ENCODE results near the gene IQSEC1.

Gene IQSEC1

DNA sequence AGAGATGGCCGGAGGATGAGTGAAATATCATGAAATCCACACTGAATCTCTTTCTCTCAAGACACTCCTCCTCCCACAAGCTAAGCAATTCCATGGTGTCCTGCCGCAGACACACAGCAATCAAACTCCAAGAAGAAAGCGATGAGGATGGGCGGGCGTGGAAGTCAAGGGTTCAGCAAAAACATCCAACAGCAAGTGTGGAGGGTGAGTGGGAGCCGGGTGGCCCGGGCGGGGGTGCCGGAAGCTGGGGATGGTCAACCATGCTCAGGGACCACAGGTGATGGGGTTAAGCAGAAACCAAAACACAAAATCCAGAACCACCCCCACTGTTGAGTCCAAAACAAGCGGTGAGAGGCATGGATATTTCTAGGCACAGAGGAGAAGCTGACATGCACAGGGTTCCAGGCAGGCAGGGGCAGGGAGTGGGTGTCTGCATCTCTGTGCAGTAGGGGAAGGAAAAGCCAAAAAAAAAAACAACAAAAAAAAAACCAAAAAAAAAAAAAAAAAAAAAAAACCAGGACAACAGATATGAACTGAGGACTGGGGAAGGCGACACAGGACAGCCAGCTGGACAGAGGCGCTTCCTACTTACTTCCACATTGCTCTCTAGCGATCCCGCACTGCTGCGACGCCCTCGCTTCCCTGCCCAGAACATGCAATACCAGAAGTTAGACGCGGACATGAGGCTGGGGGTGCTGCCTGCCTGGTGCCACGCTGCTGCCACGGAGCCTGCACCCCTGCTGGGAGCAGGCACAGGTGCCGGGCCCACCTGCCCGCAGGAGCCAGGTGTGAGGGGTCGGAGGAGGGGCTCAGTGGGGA, 170.8 kb downstream of the IQSEC1 start:
- no peak for DNase-seq

DNA sequence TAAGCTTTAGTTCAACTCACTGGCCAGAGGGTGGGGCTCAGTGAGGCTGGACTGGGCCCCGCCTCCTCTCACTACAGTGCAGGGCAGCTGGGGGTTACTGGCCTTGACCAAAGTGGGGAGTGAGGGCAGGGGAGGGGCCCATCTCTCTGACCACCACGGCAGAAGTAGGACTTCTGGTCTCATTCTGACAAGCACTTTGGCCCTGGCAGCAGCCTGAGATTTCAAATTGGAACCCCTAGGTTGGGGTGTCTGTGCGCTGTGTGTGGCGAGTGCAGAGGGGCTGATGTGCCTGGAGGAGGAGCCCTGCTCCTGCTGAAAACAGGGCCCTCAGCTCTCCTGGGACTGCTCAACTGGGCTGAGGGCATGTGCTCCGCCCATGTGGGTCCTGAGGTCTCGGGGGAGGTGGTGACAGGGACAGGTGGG, 171.6 kb downstream of the IQSEC1 start:
- DNase-seq, result no peak

DNA sequence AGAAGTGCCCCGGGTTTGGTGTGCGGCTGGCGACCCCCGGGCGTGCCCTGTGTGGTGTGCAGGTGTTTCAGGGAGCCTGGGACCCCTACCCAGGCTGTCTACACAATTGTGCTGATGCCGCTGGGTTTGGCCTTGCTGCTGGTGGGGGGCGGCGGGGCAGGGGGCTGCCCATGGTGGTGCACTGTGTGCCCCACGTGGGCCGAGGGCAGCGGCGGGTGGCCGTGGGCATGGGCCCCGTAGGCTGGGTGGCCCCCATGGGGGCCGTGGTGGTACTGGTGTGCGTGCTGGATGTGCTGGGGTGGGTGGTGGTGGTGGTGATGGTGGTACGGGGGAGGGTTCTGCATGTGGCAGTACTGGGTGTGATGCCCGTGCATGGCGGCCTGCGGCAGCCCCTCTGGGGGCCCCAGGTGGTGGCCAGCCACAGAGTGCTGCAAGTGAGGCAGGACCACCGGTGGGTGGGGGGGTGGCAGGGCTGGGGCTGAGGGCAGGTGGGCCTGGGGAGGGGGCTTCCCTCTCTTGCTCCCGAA, 172.3 kb downstream of the IQSEC1 start:
- no peak for DNase-seq

DNA sequence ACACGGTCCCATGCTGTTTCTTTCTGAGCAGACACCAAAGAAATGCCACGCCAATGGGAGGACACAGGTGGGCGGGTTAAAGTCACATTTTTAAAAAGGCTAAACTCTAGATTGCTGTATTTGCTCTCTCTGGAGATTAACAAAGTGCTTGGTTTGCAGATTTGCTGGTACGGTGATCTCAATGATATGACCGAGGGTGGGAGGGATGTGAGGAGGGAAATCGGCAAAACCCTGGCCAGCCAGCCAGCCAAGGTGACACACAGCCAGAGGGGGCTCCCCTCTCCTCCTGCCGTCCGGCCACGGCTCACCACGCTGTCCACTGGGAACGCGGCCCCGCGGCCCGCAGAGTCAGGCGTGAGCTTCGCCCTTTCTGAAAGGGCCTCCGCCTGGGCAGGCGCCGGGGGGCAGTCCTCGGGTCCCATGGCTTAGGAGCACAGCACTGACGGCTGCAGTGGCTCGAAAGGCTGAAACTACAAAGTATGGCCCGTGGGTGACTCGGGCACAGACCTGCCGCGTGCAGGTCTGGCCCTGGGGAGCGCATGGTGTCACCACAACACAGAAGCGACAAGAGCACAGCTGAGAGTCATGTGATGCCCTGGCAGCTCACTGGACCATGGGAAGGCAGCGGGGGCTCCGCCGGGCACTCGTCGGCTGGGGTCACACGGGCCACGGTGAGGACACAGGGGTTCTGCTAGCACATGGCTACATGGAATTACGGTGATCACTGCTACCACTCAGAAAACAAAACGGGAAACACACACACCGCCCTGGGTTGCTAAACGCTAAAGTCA, 174.1 kb downstream of the IQSEC1 start:
- DNase-seq, result no peak

DNA sequence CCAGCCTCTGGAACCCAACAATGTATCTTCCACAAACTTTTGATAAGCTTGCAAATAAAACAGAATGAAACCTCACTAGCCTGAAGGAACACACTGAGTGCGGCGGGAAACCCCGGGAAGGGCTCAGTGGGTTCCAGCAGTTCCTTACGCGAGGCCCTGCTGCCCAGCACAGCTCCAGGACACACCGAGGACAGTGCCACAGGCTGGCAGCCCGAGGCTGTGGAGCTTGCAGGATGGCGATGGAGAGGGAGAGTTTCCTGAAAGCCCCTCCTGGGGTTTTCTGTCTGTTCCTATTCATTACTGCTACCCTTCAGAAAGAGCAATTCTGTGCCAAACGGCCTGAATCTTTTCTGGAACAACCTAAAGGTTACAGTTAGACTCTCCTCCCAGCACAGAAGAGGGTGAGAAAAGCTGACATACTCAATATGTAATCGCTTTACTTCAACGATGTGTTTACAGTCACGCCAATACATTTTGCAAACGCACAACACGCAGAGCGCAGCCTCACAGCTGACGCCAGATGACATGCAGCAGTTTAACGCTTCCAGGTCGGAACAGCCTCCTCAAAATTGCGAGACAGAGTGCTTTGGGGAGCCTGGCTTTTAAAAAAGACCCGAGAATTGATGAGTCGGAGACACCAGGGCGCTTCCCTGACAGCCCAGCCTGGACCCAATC, 174.8 kb downstream of the IQSEC1 start:
- DNase-seq, result no peak

DNA sequence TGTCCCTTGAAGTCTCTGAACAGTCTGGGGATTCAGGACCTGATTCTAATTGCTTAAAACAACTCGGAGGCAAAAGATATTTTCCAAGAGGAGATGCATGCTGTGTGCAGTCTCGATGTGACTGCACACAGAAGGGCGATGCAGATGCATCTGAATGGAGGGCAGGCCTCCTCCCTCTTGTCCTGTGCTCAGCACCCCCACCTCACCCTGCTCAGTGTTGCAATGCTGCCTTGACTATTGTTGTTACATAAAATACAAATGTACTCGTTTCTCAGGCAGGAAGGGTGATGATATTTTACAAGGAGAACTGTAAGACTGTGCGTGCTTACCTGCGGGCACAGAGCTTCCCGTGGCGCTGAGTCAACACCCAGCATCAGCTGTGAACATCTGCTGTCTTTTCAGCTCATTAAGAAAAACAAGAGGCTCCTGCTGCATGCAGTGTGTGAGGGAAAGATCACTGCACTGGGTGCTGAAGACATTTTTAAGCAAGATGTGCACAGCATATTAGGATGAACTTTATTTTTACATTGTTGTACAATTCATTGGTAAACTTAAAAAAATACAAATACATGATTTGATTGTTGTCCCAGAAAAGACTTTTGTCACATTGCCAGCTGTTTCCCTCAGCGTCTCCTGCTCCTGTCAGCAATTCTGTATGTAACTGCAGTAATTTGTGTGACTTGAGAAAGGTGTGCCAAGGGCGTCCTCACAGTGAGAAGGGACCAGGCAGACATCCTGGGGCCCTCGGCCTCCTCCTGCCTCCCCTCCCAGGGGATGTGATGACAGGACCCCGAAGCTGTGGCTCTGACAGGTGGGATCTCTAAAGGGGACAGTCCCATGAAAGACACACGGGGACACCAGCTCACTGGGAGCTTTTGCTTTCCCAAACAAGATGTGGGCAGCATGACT, 175.6 kb downstream of the IQSEC1 start:
- DNase-seq, result no peak

DNA sequence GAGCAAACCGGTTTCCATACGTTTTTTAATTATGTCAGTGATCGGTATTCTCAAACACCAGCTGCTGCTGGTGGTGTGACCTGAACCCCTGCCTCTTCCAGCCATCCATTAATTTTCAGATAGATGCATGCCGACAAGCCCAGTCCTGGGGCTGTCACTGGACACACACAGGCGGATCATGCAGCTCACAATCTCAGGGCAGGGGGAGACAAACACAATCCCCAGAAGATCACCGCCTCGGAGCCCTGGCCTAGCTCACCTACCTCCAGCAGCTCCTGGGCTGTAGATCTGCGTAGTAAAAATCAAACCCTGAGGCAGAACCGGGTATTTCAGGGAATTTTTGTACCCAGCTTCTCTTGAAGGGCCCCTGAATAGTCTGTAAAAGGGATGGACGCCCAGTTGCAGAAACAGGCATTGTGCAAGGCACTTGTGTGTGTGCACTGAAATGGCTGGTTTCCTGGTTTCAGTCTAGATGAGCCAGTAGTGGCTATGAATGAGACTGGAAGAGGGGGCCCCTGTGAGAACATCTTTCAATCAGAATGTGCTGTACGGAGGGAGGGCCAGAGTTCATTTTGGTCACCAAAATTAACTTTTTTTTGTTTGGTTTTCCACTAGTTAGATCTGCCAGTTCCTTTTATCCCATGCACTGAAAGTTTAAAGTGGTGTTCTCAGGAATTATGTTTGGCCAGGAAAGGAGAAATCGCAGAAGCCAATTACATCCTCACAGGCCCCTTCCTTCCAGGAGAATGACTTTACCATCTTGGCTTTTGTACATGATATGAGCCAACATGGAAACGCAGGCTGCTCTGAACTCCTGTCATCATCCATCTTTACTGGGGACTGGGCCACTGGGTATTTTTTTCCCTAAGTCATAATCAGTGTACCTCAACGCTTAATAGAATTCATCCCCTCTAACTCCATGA, 176.9 kb downstream of the IQSEC1 start:
- DNase-seq, result no peak

DNA sequence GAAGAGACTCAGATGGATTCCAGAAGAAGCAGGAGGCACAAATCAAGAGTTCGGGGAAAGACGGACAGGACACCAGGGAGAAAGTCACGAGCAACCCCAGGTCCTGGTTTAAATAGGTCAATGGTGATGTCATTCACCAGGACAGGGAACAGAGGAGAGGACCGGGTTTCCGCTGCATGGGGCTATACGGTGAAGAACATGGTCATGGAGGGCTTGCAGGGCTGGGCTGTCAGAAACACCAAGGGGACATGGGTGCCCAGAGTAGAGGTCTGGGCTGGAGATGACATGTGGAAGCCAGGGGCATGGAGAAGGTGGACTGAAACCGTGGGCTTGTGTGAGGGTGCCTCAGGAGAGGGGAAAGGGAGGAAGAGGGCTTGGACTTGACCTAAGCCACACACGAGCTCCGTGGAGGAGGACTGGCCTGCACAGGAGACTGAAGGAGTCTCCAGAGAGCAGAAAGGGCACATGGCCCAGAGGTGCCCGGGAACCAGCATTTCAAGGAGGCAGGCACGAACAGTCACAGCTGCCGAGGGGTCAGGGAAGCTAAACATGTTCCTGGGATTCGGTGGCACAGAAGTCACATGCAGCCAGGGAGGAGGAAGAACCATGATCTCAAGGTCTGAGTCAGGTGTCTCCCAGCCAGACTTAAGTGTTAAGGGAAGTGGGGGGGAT, 177.7 kb downstream of the IQSEC1 start:
- DNase-seq, result no peak

DNA sequence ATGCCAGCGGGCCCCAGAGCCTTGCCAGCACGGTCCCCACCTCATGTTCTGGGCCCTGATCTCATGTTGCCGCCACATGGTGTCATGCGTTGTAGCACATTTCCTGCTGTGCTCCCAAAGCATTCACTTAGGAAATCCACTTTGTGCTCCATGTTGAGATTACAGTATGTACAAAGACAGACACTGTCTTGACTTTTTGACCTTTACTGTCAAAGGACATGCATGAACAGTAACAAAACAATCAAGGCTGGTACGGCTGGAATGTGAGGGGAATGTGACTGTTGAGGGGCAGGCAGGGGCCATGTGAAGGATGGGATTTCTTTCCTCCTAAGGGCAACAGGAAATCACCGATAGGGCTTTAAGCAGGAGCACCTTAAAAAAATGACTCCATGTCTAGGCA, 178.6 kb downstream of the IQSEC1 start:
- DNase-seq, result peak; percentile 65

DNA sequence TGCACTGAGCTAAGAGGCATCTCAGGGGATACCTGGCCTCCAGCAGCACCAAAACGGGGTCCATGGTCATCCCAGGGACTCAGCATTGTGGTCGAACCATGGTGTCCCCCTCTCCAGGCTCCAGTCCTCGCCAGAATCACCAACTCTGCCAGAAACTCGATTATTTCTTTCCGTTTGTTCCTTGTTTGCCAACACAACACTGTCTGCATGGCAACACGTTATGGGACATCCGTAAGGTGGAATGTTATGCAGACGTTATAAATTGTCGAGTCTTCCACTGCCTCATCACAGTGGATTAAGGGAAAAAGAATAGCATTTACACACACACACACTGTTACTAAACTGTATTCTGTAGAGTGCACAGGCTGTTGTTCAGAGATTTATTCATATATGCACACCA, 179.4 kb downstream of the IQSEC1 start:
- no peak for DNase-seq

DNA sequence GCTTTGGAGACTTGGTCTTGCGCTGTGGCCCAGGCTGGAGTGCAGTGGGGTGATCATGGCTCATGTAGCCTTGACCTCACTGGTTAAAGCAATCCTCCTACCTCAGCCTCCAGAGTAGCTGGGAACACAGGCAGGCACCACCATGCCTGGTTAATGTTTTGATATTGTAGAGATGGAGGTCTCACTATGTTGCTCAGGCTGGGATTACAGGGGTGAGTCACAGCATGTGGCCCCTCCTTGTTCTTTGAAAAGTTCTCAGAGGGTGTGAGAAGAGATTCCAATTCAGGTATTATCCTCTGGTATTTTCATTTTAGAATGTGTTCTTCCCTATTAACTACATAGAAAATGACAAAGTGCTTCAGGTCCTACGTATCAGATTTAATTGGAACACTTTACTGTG, 180.0 kb downstream of the IQSEC1 start:
- DNase-seq, result no peak

DNA sequence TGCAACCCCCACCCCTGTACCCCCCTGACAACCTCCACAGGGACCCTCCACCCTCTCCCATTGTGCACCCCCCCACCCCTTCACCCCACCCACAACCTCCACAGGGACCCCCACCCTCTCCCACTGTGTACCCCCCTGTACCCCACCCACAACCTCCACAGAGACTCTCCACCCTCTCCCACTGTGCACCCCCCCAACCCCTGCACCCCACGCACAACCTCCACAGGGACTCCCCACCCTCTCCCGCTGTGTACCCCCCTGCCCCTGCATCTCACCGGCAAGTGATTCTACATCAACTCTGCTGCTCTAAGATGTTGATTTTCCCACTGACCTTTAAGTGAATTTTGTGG, 180.4 kb downstream of the IQSEC1 start:
- DNase-seq, result no peak

DNA sequence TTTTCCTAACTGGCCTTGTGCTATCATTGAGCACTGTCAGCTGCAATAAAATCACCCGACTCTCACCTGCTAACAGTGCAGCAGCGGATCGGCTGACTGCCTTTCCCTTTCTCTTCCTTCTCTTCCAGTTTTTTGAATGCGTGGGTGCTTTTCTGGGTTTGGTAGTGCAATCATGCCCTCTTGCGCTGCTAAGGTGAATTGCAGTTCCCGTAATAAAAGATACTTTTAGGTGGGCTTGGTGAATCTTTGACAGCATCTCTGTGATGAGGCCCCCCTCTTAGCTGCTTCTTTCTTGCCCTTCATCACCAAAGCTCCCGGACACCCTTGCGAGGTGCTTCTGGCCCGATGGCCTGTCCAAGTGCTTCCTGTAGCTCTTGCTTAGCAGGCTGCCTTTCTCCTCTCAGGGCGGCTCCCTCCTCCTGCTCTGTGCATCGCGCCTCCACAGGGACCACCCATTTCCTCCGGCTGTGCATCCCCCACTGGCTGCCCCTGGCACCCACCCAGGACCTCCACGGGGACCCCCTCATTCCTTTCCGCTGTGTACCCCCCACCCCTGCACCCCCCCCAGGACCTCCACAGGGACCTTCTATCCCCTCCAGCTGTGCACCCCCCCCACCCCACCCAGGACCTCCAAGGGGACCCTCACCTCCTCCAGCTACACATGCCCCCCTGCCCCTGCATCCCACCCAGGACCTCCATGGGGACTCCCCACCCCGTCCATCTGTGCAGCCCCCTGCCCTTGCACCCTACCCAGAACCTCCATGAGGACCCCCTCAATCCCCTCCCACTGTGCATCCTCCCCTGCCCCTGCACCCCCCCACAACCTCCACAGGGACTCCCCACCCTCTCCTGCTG, 181.0 kb downstream of the IQSEC1 start:
- peak; percentile 93 for DNase-seq

DNA sequence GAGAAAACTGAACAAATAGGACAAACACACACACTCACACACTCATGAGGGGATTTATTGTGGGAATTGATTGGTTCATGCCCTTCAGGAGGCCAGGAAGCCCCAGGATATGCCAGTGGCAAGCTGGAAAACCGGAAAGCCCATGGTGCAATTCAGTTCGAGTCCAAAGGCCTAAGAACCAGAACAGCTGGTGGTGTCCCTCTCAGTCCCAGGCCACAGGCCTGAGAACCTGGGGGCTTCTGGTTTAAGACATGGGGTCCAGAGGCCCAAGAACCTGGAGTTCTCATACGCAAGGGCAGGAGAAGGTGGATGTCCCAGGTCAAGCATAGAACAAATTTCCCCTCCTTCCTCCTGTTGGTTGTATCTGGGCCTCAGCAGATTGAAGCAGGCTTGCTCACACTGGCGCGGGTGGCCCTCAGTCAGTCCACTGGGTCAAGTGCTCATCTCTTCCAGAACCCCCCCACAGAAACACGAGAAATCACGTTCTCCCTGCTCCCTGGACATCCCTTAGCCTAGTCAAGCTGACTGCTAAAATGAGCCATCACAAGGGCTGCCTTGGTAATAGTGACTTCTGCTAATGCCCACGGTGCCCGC, 181.7 kb downstream of the IQSEC1 start:
- DNase-seq, result no peak

DNA sequence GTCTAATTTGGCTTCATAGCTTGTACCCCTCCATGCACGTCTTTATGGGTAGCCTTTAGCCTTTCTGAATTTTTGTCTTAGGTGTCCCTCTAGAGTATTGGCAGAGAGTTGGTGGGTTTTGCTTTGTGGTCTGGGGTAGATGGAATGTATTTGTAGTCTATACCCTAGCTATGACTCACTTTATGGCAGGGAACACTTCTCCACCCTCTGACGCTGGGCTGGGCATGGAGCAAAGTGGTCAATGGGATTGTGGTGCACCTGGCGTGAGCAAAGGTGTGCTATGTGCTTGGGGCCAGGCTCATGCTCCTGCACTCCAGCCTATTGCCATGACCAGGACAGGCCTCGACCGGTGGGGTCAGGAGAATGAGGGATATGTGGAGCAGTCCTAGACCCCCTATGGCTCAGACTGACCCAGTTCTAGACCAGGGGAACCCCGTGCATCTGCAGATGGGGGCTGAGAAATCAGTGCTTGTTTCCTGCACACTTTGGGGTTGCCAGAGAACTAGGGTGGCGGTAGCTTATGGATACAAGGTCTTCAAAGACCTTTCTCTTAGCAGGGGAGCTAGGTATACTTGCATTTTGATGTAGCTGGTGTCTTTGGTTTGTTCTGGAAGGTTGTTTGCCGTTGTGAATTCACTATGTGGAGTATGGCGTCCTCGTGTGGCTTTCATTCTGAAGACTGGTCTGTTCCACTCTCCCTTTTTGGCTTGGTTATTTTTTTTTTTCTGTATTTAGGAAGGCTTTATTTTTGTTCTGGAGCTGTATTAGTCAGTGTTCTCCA, 182.4 kb downstream of the IQSEC1 start:
- DNase-seq, result no peak

DNA sequence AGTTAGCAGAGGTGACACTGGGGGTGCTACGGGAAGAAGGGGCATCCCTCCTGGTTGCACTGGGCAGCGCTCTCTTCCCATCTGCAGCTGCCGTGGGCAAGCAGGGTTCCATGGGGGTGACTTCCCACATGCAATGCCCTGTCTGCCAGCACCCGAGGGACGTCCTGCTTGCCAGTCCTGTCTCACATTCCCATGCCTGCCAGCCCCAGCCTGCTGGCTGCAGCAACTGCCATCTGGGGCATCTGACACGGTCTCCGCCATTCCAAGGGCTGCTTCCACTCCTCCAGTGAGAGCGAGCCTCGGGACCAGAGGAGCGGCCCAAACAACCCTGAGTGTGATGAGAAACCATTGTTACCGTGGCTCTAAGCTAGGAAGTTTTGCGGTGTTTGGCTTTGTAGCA, 186.5 kb downstream of the IQSEC1 start:
- DNase-seq, result no peak

DNA sequence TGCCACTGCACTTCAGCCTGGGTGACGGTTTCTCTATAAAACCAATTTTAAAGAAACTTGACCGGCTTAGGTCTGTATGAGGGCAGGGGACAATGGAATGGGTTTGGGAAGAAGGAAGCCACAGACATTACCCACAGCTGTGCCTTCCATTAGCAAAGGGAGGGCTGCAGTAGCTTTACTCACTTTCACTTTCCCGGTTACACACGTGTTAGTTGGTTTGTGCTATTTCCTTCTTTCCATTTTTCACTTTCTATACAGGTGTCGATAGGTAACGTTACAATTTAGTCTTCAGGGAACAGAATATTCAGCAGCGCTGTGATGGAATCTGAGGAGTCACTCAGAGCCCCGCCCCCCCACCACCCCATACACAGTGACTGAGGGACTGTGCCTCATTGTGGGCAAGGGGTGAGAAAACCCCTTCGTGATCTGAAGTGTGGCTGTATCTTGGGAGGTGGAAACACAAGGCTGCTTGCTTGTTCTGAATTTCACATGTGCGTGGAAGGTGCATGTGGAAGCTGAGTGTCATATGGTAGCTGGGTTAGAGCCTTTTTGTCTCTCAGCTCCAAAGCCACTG, 187.0 kb downstream of the IQSEC1 start:
- DNase-seq, result no peak

DNA sequence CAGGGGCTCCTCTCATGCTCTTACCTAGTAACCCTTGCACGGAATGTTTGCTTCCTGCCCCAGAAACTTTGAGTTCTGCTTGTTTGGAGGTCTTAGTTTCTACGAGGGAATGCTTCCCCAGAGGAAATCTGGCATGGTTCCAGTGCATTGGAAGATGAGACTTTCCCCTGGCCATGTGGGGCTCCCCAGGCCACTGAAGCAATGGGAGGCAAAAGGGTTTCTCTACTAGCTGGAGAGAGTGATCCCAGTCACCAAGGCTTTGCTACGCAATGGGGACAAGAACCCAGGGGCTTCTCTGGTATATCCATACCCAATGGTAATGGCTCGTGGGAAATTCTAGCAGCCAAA, 187.7 kb downstream of the IQSEC1 start:
- DNase-seq, result no peak
